ENCODE results near the gene GGT1.
A peak's percentile ranks its signal among the peaks of the same experiment; 100 is the strongest.

GGT1 gene

GRCh38 chr22:24590596-24591173 lies 12.3 kb upstream of the GGT1 start:
- no peak for DNase-seq (ENCODE audit: low read depth in 1 of 2, low spot score in 1 of 2)
- no peak overlapping the region for H3K27ac ChIP-seq (replicated peaks)
- H3K27me3 ChIP-seq (ENCODE audit: insufficient read depth, poor library complexity, severe bottlenecking), result no peaks in the 10 kb centered on the region
- no peak overlapping the region for H3K4me3 ChIP-seq (replicated peaks; ENCODE audit: insufficient read depth, low read length)
- no peak for TF ChIP-seq REST (IDR thresholded peaks at IDR 0.05; ENCODE audit: insufficient replicate concordance, low read depth)
- TF ChIP-seq SPI1 (IDR thresholded peaks at IDR 0.05; ENCODE audit: borderline replicate concordance, low read depth), result no peak
- no peak for TF ChIP-seq CTCF (IDR thresholded peaks at IDR 0.05; ENCODE audit: insufficient read depth, low read length)
- TF ChIP-seq GABPA (IDR thresholded peaks at IDR 0.05; ENCODE audit: low read depth), result no peak
- TF ChIP-seq POLR2AphosphoS5 (IDR thresholded peaks at IDR 0.05; ENCODE audit: low read depth), result no peak

- Histone ChIP-seq H3K4me3 (replicated peaks; ENCODE audit: insufficient read depth, low read length) (no peak overlapping the region), H3K27me3 (ENCODE audit: insufficient read depth, poor library complexity, severe bottlenecking) (no peaks in the 10 kb centered on the region), H3K27ac (replicated peaks) (no peak overlapping the region)
- TF ChIP-seq CTCF (IDR thresholded peaks at IDR 0.05; ENCODE audit: insufficient read depth, low read length) (no peak), POLR2AphosphoS5 (IDR thresholded peaks at IDR 0.05; ENCODE audit: low read depth) (no peak), REST (IDR thresholded peaks at IDR 0.05; ENCODE audit: insufficient replicate concordance, low read depth) (no peak), SPI1 (IDR thresholded peaks at IDR 0.05; ENCODE audit: borderline replicate concordance, low read depth) (no peak), GABPA (IDR thresholded peaks at IDR 0.05; ENCODE audit: low read depth) (no peak)
- DNase-seq (ENCODE audit: low read depth in 1 of 2, low spot score in 1 of 2), result no peak
Measured at GRCh38 chr22:24591286-24591830, 11.6 kb upstream of the GGT1 start.

GRCh38 chr22:24592058-24592850 lies 10.7 kb upstream of the GGT1 start:
- Histone ChIP-seq H3K27me3 (ENCODE audit: insufficient read depth, poor library complexity, severe bottlenecking) (no peaks in the 10 kb centered on the region), H3K4me3 (replicated peaks; ENCODE audit: insufficient read depth, low read length) (peak overlapping the region; percentile 53), H3K27ac (replicated peaks) (no peak overlapping the region)
- DNase-seq (ENCODE audit: low read depth in 1 of 2, low spot score in 1 of 2), result no peak
- TF ChIP-seq REST (IDR thresholded peaks at IDR 0.05; ENCODE audit: insufficient replicate concordance, low read depth) (no peak), GABPA (IDR thresholded peaks at IDR 0.05; ENCODE audit: low read depth) (no peak), CTCF (IDR thresholded peaks at IDR 0.05; ENCODE audit: insufficient read depth, low read length) (no peak), SPI1 (IDR thresholded peaks at IDR 0.05; ENCODE audit: borderline replicate concordance, low read depth) (no peak), POLR2AphosphoS5 (IDR thresholded peaks at IDR 0.05; ENCODE audit: low read depth) (no peak)

All from HL-60 (cell line).